Osteocyte (in vitro differentiated cells): ENCODE data around the gene CES3. TPM values are rescaled to one million over a fixed set of nuclear protein-coding genes. Genes with fewer than 3 reads are reported as not detected.
A peak's percentile ranks its signal among the peaks of the same experiment; 100 is the strongest.

Source experiments
- DNase-seq: peaks from one replicate; pipeline ENCODE4 v3.0.0; 2021; ENCODE audit warnings: mixed read lengths; ENCODE audit not compliant: unreplicated experiment; ENCODE audit errors: extremely low spot score
- H3K27ac Mint-ChIP-seq: one replicate; pipeline ENCODE4 v1.8.0; 2021; ENCODE audit warnings: mild to moderate bottlenecking, mixed read lengths; ENCODE audit not compliant: unreplicated experiment
- H3K27me3 Mint-ChIP-seq: one replicate; pipeline ENCODE4 v1.8.0; 2021; ENCODE audit warnings: mixed read lengths; ENCODE audit not compliant: unreplicated experiment
- H3K36me3 Mint-ChIP-seq: one replicate; pipeline ENCODE4 v1.8.0; 2021; ENCODE audit warnings: mixed read lengths; ENCODE audit not compliant: unreplicated experiment
- H3K4me1 Mint-ChIP-seq: one replicate; pipeline ENCODE4 v1.8.0; 2021; ENCODE audit warnings: mixed read lengths; ENCODE audit not compliant: unreplicated experiment
- H3K4me3 Mint-ChIP-seq: one replicate; pipeline ENCODE4 v1.8.0; 2021; ENCODE audit warnings: mild to moderate bottlenecking, moderate library complexity, mixed read lengths; ENCODE audit not compliant: unreplicated experiment
- H3K9me3 Mint-ChIP-seq: one replicate; pipeline ENCODE4 v1.8.0; 2021; ENCODE audit warnings: mixed read lengths; ENCODE audit not compliant: unreplicated experiment
- CTCF ChIP-seq: fragments of 200-600 bp; sonication (generic); IDR thresholded peaks from 2 replicates; pipeline ENCODE4 v1.5.0; 2021; ENCODE audit warnings: antibody characterized with exemption, mild to moderate bottlenecking, moderate library complexity
- total RNA-seq: library from RNA; stranded (reverse); gene quantifications from 2 replicates; pipeline ENCODE4 v1.2.1, GENCODE V29; 2021

The CES3 gene
- total RNA-seq, 1 donor from 2014 or later = 0.24 TPM

GRCh38 chr16:67001726-67002125, 40.7 kb downstream of the CES3 start:
- H3K27ac Mint-ChIP-seq = no peak overlapping the region
- peaks cover 2% of the 10 kb centered on the region for H3K27me3 Mint-ChIP-seq
- DNase-seq = no peak
- H3K4me1 Mint-ChIP-seq = peaks cover 5% of the 10 kb centered on the region
- no peaks in the 10 kb centered on the region for H3K36me3 Mint-ChIP-seq
- H3K4me3 Mint-ChIP-seq = no peak overlapping the region
- H3K9me3 Mint-ChIP-seq = no peaks in the 10 kb centered on the region
- TF ChIP-seq CTCF = no peak

- no peak for TF ChIP-seq CTCF
- H3K27me3 Mint-ChIP-seq = no peaks in the 10 kb centered on the region
- H3K36me3 Mint-ChIP-seq = no peaks in the 10 kb centered on the region
- no peaks in the 10 kb centered on the region for H3K4me1 Mint-ChIP-seq
- no peak for DNase-seq
- no peaks in the 10 kb centered on the region for H3K9me3 Mint-ChIP-seq
- H3K27ac Mint-ChIP-seq = no peak overlapping the region
- no peak overlapping the region for H3K4me3 Mint-ChIP-seq
Measured at GRCh38 chr16:67006930-67007658, 46.0 kb downstream of the CES3 start.

GRCh38 chr16:67009158-67009557, 48.1 kb downstream of the CES3 start:
- Mint-ChIP-seq H3K27ac (no peak overlapping the region), H3K4me3 (no peak overlapping the region), H3K36me3 (no peaks in the 10 kb centered on the region), H3K27me3 (no peaks in the 10 kb centered on the region), H3K9me3 (no peaks in the 10 kb centered on the region), H3K4me1 (peaks cover 3% of the 10 kb centered on the region)
- TF ChIP-seq CTCF = no peak
- no peak for DNase-seq

- TF ChIP-seq CTCF = no peak
- Mint-ChIP-seq H3K4me3 (no peak overlapping the region), H3K9me3 (no peaks in the 10 kb centered on the region), H3K27me3 (no peaks in the 10 kb centered on the region), H3K4me1 (peaks cover 5% of the 10 kb centered on the region), H3K27ac (no peak overlapping the region), H3K36me3 (no peaks in the 10 kb centered on the region)
- no peak for DNase-seq
Measured at GRCh38 chr16:67011274-67011673, 50.2 kb downstream of the CES3 start.

- Mint-ChIP-seq H3K4me1 (peaks cover 5% of the 10 kb centered on the region), H3K4me3 (peak overlapping the region; percentile 44), H3K36me3 (no peaks in the 10 kb centered on the region), H3K27me3 (no peaks in the 10 kb centered on the region), H3K27ac (no peak overlapping the region), H3K9me3 (no peaks in the 10 kb centered on the region)
- DNase-seq = no peak
- TF ChIP-seq CTCF = no peak
Measured at GRCh38 chr16:67013233-67013822, 52.3 kb downstream of the CES3 start.
